ENCODE measurements around the gene PEAR1. TPM values are rescaled to one million over a fixed set of nuclear protein-coding genes. Genes with fewer than 3 reads are reported as not detected.

The PEAR1 gene
- total RNA-seq, 1 donor from 2014 or later = 9.9 TPM

GRCh38 chr1:156897078-156897825, 3.7 kb downstream of the PEAR1 start:
- H3K27ac Mint-ChIP-seq (ENCODE audit: unreplicated experiment) = peak overlapping the region; percentile 95
- no peaks in the 10 kb centered on the region for H3K9me3 Mint-ChIP-seq (ENCODE audit: low read depth)
- peaks cover 66% of the 10 kb centered on the region for H3K4me1 Mint-ChIP-seq (ENCODE audit: low read depth)
- no peak for DNase-seq (ENCODE audit: low spot score)
- no peaks in the 10 kb centered on the region for H3K36me3 Mint-ChIP-seq (ENCODE audit: low read depth)
- peaks cover 2% of the 10 kb centered on the region for H3K27me3 Mint-ChIP-seq (ENCODE audit: low read depth)
- H3K4me3 Mint-ChIP-seq (ENCODE audit: unreplicated experiment) = peak overlapping the region; percentile 46
- no peak for TF ChIP-seq CTCF (IDR thresholded peaks at IDR 0.05)

- peaks cover 2% of the 10 kb centered on the region for H3K27me3 Mint-ChIP-seq (ENCODE audit: low read depth)
- no peaks in the 10 kb centered on the region for H3K36me3 Mint-ChIP-seq (ENCODE audit: low read depth)
- TF ChIP-seq CTCF (IDR thresholded peaks at IDR 0.05) = no peak
- H3K4me3 Mint-ChIP-seq (ENCODE audit: unreplicated experiment) = peak overlapping the region; percentile 23
- peaks cover 68% of the 10 kb centered on the region for H3K4me1 Mint-ChIP-seq (ENCODE audit: low read depth)
- peak overlapping the region; percentile 95 for H3K27ac Mint-ChIP-seq (ENCODE audit: unreplicated experiment)
- H3K9me3 Mint-ChIP-seq (ENCODE audit: low read depth) = no peaks in the 10 kb centered on the region
- DNase-seq (ENCODE audit: low spot score) = no peak
These were observed 4.6 kb downstream of the PEAR1 start for GRCh38 chr1:156898161-156898566.

- H3K9me3 Mint-ChIP-seq (ENCODE audit: low read depth) = no peaks in the 10 kb centered on the region
- DNase-seq (ENCODE audit: low spot score) = no peak
- peaks cover 62% of the 10 kb centered on the region for H3K4me1 Mint-ChIP-seq (ENCODE audit: low read depth)
- peaks cover 2% of the 10 kb centered on the region for H3K27me3 Mint-ChIP-seq (ENCODE audit: low read depth)
- H3K27ac Mint-ChIP-seq (ENCODE audit: unreplicated experiment) = peak overlapping the region; percentile 95
- H3K36me3 Mint-ChIP-seq (ENCODE audit: low read depth) = no peaks in the 10 kb centered on the region
- TF ChIP-seq CTCF (IDR thresholded peaks at IDR 0.05) = no peak
- H3K4me3 Mint-ChIP-seq (ENCODE audit: unreplicated experiment) = no peak overlapping the region
These were observed 5.6 kb downstream of the PEAR1 start for GRCh38 chr1:156898971-156899664.

- DNase-seq (ENCODE audit: low spot score) = no peak
- Mint-ChIP-seq H3K4me1 (ENCODE audit: low read depth) (peaks cover 52% of the 10 kb centered on the region), H3K27ac (ENCODE audit: unreplicated experiment) (no peak overlapping the region), H3K9me3 (ENCODE audit: low read depth) (no peaks in the 10 kb centered on the region), H3K4me3 (ENCODE audit: unreplicated experiment) (no peak overlapping the region), H3K27me3 (ENCODE audit: low read depth) (peaks cover 2% of the 10 kb centered on the region), H3K36me3 (ENCODE audit: low read depth) (no peaks in the 10 kb centered on the region)
- TF ChIP-seq CTCF (IDR thresholded peaks at IDR 0.05) = no peak
These were observed 6.6 kb downstream of the PEAR1 start for GRCh38 chr1:156899956-156900718.
